Measurements from ENCODE around the gene SNAPC2.
"Not testable (repeated sequence)": the region's sequence is repeated elsewhere in the genome, so short reads cannot be mapped to it uniquely, and the experiment has no call there.

SNAPC2 gene

DNA sequence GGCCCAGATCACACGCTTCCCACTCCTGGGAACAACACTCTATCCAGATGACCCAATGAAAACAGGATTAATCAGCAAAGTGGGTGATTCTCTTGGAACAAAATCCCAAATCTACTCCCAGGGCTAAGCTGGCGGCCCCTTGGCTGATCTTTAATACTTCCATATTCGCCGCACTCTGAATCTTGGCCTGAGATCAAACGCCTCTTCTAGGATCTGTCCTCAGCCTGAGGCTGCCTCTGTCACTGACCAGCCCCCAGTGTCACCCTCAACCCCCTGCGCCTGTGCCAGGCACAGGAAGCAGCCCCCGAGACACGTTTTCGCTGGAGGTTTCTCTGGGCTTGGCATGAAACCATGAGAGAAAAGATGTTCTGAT lies 8.2 kb downstream of the SNAPC2 start:
- Histone ChIP-seq H3F3A (ENCODE audit: insufficient read depth, low read length) (no peaks in the 10 kb centered on the region), H3K4me1 (ENCODE audit: insufficient read depth, low read length, severe bottlenecking) (peaks cover 10% of the 10 kb centered on the region), H3K9ac (ENCODE audit: low read length) (no peak overlapping the region), H3K27me3 (ENCODE audit: insufficient read depth, low read length) (no peaks in the 10 kb centered on the region; the same call in 1 of the 2 replicates), H3K4me2 (ENCODE audit: low read length) (no peak overlapping the region), H3K27ac (ENCODE audit: low read depth, low read length, poor library complexity, severe bottlenecking) (no peak overlapping the region), H3K4me3 (ENCODE audit: low read depth, low read length, poor library complexity, severe bottlenecking) (no peak overlapping the region), H3K9me3 (ENCODE audit: low read length) (no peaks in the 10 kb centered on the region), H3K79me2 (ENCODE audit: insufficient read depth, low read length) (no peaks in the 10 kb centered on the region), H3K9me2 (ENCODE audit: low read depth, low read length) (no peaks in the 10 kb centered on the region), H2AFZ (ENCODE audit: low read length) (no peak overlapping the region), H3K36me3 (ENCODE audit: insufficient read depth, low read length) (peaks cover 34% of the 10 kb centered on the region), H4K20me1 (ENCODE audit: insufficient read depth, low read length) (no peaks in the 10 kb centered on the region)
- no peak for TF ChIP-seq CTCF (IDR thresholded peaks at IDR 0.05; ENCODE audit: low read length)
- TF ChIP-seq EZH2 (IDR thresholded peaks at IDR 0.05; ENCODE audit: borderline replicate concordance, low read length) = no peak

DNA sequence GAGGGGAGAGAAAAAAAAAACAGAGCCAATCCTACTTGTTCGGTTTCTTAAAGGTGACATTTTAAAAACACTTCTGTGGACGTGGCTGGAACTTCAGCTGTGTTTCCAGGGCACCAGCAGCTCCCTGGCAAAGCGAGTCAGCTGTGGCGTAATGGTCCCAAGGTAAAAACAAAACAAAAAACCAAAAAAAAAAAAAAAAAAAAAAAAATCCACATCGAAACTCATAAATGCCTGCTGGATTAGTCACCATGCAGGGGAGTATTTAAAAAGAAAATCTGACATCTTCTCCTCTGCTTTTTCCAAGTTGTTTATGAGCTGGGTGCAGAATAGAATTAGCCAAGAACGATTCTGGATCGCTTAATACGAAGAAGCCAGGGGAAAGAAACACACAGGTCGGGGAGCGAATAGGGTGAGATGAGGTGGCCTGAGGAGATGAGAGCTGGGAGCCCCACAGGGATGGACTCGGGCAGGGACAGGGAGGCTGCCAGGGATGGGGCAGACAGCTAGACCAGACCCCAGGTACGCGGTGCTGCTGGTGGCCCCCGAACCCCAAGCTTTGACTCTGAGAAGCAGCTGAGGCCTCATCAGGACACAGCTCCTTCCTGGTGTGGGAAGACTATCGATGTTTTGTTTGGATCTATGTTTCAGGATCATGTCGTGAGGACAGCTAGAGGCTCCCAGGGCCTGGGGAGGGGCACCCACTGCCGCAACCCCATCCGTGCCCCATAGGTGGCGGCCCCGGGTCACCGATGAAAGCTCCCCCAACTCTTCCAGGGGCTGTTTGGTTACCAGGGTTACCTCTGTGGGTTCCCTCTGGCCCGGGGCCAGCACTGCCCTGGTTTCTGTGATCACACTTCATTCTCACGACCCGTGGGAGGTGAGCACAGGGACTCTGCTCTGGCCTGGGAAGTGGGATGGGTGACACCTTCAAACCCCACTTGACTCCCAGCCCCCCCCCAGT lies 8.9 kb downstream of the SNAPC2 start:
- peaks cover 41% of the 10 kb centered on the region for H3K36me3 ChIP-seq (ENCODE audit: insufficient read depth, low read length)
- no peaks in the 10 kb centered on the region for H4K20me1 ChIP-seq (ENCODE audit: insufficient read depth, low read length)
- no peak overlapping the region for H2AFZ ChIP-seq (ENCODE audit: low read length)
- H3K4me1 ChIP-seq (ENCODE audit: insufficient read depth, low read length, severe bottlenecking) = peaks cover 10% of the 10 kb centered on the region
- TF ChIP-seq EZH2 (IDR thresholded peaks at IDR 0.05; ENCODE audit: borderline replicate concordance, low read length) = no peak
- peak; percentile 43 for TF ChIP-seq CTCF (IDR thresholded peaks at IDR 0.05; ENCODE audit: low read length)
- no peaks in the 10 kb centered on the region for H3F3A ChIP-seq (ENCODE audit: insufficient read depth, low read length)
- H3K27me3 ChIP-seq (ENCODE audit: insufficient read depth, low read length) = no peaks in the 10 kb centered on the region
- H3K27ac ChIP-seq (ENCODE audit: low read depth, low read length, poor library complexity, severe bottlenecking) = no peak overlapping the region
- no peaks in the 10 kb centered on the region for H3K9me2 ChIP-seq (ENCODE audit: low read depth, low read length)
- H3K4me2 ChIP-seq (ENCODE audit: low read length) = no peak overlapping the region
- no peaks in the 10 kb centered on the region for H3K9me3 ChIP-seq (ENCODE audit: low read length)
- no peak overlapping the region for H3K4me3 ChIP-seq (ENCODE audit: low read depth, low read length, poor library complexity, severe bottlenecking)
- no peak overlapping the region for H3K9ac ChIP-seq (ENCODE audit: low read length)
- no peaks in the 10 kb centered on the region for H3K79me2 ChIP-seq (ENCODE audit: insufficient read depth, low read length)

GRCh38 chr19:7930030-7930429 lies 9.9 kb downstream of the SNAPC2 start:
- Histone ChIP-seq H3K36me3 (ENCODE audit: insufficient read depth, low read length) (peaks cover 52% of the 10 kb centered on the region), H3K4me1 (ENCODE audit: insufficient read depth, low read length, severe bottlenecking) (peaks cover 10% of the 10 kb centered on the region)
- not testable (repeated sequence) for H3K27ac ChIP-seq (ENCODE audit: low read depth, low read length, poor library complexity, severe bottlenecking); H3K27me3 ChIP-seq (ENCODE audit: insufficient read depth, low read length); H4K20me1 ChIP-seq (ENCODE audit: insufficient read depth, low read length); H3K4me3 ChIP-seq (ENCODE audit: low read depth, low read length, poor library complexity, severe bottlenecking); H2AFZ ChIP-seq (ENCODE audit: low read length); H3K9me2 ChIP-seq (ENCODE audit: low read depth, low read length); H3K9ac ChIP-seq (ENCODE audit: low read length); H3K79me2 ChIP-seq (ENCODE audit: insufficient read depth, low read length); H3F3A ChIP-seq (ENCODE audit: insufficient read depth, low read length); H3K9me3 ChIP-seq (ENCODE audit: low read length); H3K4me2 ChIP-seq (ENCODE audit: low read length)

- no peaks in the 10 kb centered on the region for H3F3A ChIP-seq (ENCODE audit: insufficient read depth, low read length)
- no peak overlapping the region for H3K27ac ChIP-seq (ENCODE audit: low read depth, low read length, poor library complexity, severe bottlenecking)
- no peaks in the 10 kb centered on the region for H4K20me1 ChIP-seq (ENCODE audit: insufficient read depth, low read length)
- H3K9me3 ChIP-seq (ENCODE audit: low read length) = no peaks in the 10 kb centered on the region
- H3K4me2 ChIP-seq (ENCODE audit: low read length) = no peak overlapping the region
- no peaks in the 10 kb centered on the region for H3K9me2 ChIP-seq (ENCODE audit: low read depth, low read length)
- H2AFZ ChIP-seq (ENCODE audit: low read length) = no peak overlapping the region
- H3K4me1 ChIP-seq (ENCODE audit: insufficient read depth, low read length, severe bottlenecking) = peaks cover 6% of the 10 kb centered on the region
- no peaks in the 10 kb centered on the region for H3K27me3 ChIP-seq (ENCODE audit: insufficient read depth, low read length)
- no peak overlapping the region for H3K9ac ChIP-seq (ENCODE audit: low read length)
- no peaks in the 10 kb centered on the region for H3K79me2 ChIP-seq (ENCODE audit: insufficient read depth, low read length)
- peaks cover 59% of the 10 kb centered on the region for H3K36me3 ChIP-seq (ENCODE audit: insufficient read depth, low read length)
- TF ChIP-seq CTCF (IDR thresholded peaks at IDR 0.05; ENCODE audit: low read length) (no peak), EZH2 (IDR thresholded peaks at IDR 0.05; ENCODE audit: borderline replicate concordance, low read length) (no peak)
- no peak overlapping the region for H3K4me3 ChIP-seq (ENCODE audit: low read depth, low read length, poor library complexity, severe bottlenecking)
Observed at GRCh38 chr19:7930765-7931164, 10.6 kb downstream of the SNAPC2 start.
